Loucy (cell line): ENCODE results near the gene RAB44.
A peak's percentile ranks its signal among the peaks of the same experiment; 100 is the strongest.

Experiments used
- H2AFZ ChIP-seq: fragments of 200-600 bp; sonication (generic); 2 replicates; pipeline ENCODE4 v1.6.0; 2016; ENCODE audit warnings: antibody characterized with exemption, mild to moderate bottlenecking, low read length, moderate library complexity
- H3F3A ChIP-seq: fragments of 200-600 bp; 2 replicates; pipeline ENCODE4 v1.6.0; 2016; ENCODE audit warnings: antibody characterized with exemption, low read depth, mild to moderate bottlenecking
- H3K27me3 ChIP-seq: fragments of 200-600 bp; sonication (generic); 2 replicates; pipeline ENCODE4 v1.6.1; 2014; ENCODE audit warnings: low read length, mild to moderate bottlenecking; ENCODE audit not compliant: insufficient read depth, poor library complexity, severe bottlenecking
- H3K36me3 ChIP-seq: fragments of 200-600 bp; sonication (generic); 2 replicates; pipeline ENCODE4 v1.6.1; 2016; ENCODE audit warnings: low read length; ENCODE audit not compliant: insufficient read depth
- H3K4me1 ChIP-seq: fragments of 200-600 bp; sonication (generic); 2 replicates; pipeline ENCODE4 v1.5.1; 2014; ENCODE audit warnings: low read length, mild to moderate bottlenecking; ENCODE audit not compliant: insufficient read depth, poor library complexity, severe bottlenecking
- H3K4me2 ChIP-seq: fragments of 200-600 bp; sonication (generic); 2 replicates; pipeline ENCODE4 v1.6.0; 2014; ENCODE audit warnings: antibody characterized with exemption, low read length, low read depth, mild to moderate bottlenecking; ENCODE audit not compliant: poor library complexity, severe bottlenecking
- H3K4me3 ChIP-seq: fragments of 200-600 bp; sonication (generic); 2 replicates; pipeline ENCODE4 v1.5.1; 2014; ENCODE audit warnings: low read length, mild to moderate bottlenecking, mixed read lengths; ENCODE audit not compliant: poor library complexity, severe bottlenecking
- H3K79me2 ChIP-seq: fragments of 200-600 bp; sonication (generic); 2 replicates; pipeline ENCODE4 v1.6.1; 2014; ENCODE audit warnings: low read length; ENCODE audit not compliant: insufficient read depth
- H3K9ac ChIP-seq: fragments of 200-600 bp; sonication (generic); 2 replicates; pipeline ENCODE4 v1.6.0; 2014; ENCODE audit warnings: mild to moderate bottlenecking, low read depth, low read length, moderate library complexity; ENCODE audit not compliant: poor library complexity, severe bottlenecking
- H3K9me2 ChIP-seq: fragments of 200-600 bp; sonication (generic); replicated peaks from 2 replicates; pipeline ENCODE4 v1.6.1; 2016; ENCODE audit warnings: low read depth, low read length, mixed read lengths
- H3K9me3 ChIP-seq: fragments of 200-600 bp; sonication (generic); 2 replicates; pipeline ENCODE4 v1.6.1; 2014; ENCODE audit warnings: mild to moderate bottlenecking, antibody characterized with exemption, low read length, low read depth; ENCODE audit not compliant: insufficient read depth
- H4K20me1 ChIP-seq: fragments of 200-600 bp; sonication (generic); 2 replicates; pipeline ENCODE4 v1.6.0; 2014; ENCODE audit warnings: antibody characterized with exemption, low read length, mild to moderate bottlenecking; ENCODE audit not compliant: insufficient read depth, poor library complexity, severe bottlenecking
- EZH2phosphoT487 ChIP-seq: fragments of 200-600 bp; IDR thresholded peaks from 2 replicates; pipeline ENCODE4 v1.6.1; 2018; ENCODE audit warnings: antibody characterized with exemption, mild to moderate bottlenecking, moderate library complexity, borderline replicate concordance
- TF ChIP-seq, protein P1 (sequence below): fragments of 200-600 bp; sonication (generic); conservative IDR thresholded peaks from 2 replicates; pipeline ENCODE4 v1.5.1; 2014; ENCODE audit warnings: mild to moderate bottlenecking, antibody characterized with exemption, low read length

Gene RAB44

DNA sequence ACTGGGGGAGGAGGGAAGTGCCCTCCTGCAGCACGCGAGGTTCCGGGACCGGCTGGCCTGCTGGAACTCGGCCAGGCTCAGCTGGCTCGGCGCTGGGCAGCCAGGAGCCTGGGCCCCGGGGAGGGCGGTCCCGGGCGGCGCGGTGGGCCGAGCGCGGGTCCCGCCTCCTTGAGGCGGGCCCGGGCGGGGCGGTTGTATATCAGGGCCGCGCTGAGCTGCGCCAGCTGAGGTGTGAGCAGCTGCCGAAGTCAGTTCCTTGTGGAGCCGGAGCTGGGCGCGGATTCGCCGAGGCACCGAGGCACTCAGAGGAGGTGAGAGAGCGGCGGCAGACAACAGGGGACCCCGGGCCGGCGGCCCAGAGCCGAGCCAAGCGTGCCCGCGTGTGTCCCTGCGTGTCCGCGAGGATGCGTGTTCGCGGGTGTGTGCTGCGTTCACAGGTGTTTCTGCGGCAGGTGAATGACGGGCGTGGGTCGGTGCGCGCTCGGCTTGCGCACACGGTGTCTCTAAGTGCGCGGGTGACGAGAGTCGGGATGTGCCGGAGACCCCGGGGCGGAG is 19.1 kb upstream of the RAB44 start, which contains the start of gene CDKN1A:
CDKN1A (plus strand) TSS at position 227 of the 555 bp plus-strand sequence. CDS start 5,388 bp downstream, outside the sequence.
- Histone ChIP-seq H3K27me3 (no peaks in the 10 kb centered on the region), H4K20me1 (no peaks in the 10 kb centered on the region), H3K9me3 (no peaks in the 10 kb centered on the region), H3K36me3 (no peaks in the 10 kb centered on the region), H3K9me2 (no peaks in the 10 kb centered on the region), H3K4me2 (peak within 1 kb of the TSS; percentile 94), H3K4me1 (peaks cover 53% of the 10 kb centered on the region), H3F3A (peaks cover 6% of the 10 kb centered on the region; the same call in 1 of the 2 replicates), H2AFZ (peak within 1 kb of the TSS; percentile 67), H3K9ac (peak within 1 kb of the TSS; percentile 90), H3K79me2 (peaks cover 12% of the 10 kb centered on the region), H3K4me3 (peak within 1 kb of the TSS; percentile 83)
- TF ChIP-seq, protein P1, sequence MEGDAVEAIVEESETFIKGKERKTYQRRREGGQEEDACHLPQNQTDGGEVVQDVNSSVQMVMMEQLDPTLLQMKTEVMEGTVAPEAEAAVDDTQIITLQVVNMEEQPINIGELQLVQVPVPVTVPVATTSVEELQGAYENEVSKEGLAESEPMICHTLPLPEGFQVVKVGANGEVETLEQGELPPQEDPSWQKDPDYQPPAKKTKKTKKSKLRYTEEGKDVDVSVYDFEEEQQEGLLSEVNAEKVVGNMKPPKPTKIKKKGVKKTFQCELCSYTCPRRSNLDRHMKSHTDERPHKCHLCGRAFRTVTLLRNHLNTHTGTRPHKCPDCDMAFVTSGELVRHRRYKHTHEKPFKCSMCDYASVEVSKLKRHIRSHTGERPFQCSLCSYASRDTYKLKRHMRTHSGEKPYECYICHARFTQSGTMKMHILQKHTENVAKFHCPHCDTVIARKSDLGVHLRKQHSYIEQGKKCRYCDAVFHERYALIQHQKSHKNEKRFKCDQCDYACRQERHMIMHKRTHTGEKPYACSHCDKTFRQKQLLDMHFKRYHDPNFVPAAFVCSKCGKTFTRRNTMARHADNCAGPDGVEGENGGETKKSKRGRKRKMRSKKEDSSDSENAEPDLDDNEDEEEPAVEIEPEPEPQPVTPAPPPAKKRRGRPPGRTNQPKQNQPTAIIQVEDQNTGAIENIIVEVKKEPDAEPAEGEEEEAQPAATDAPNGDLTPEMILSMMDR = no peak
- no peak for TF ChIP-seq EZH2phosphoT487

DNA sequence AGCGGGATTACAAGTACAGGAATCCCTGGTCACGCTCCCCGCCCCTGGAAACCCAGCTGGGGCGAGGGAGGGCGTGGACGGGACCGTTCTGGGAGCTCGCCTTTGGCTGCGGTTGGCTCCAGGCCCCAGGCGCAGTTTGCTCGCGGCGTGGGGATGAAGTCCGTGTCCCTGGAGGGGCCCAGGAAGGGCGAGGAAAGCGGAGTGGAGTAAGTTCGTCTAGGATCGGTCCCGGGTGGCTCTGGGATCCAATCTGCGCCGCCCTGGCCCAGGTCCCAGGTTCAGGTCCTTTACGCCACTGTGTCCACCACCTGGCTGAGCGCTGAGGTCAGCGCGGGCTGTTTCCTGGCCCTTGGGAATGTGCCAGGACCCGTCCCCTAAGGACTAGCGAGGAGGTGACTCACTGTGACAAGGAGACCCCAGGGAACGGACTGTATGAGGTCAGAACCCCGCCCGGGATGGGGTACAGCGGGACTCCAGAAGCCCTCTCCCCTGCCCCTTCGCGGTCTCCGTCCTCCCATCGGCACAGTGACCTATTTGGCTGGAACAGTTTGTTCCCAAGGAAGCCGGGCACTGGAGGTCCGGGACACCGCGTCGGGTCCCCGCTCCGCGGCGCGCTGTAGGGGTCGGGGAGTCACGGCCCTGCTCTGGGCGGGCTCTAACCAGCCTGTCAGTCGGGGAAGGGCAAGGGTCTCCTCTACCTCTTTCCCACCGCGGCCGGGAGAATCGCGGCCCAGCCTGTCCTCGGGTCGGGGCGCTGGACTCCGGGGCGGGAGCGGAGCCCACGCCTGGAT is 18.4 kb upstream of the RAB44 start:
- Histone ChIP-seq H2AFZ (peak overlapping the region; percentile 67), H3K9ac (peak overlapping the region; percentile 90), H3K4me3 (peak overlapping the region; percentile 83), H4K20me1 (no peaks in the 10 kb centered on the region), H3K4me2 (peak overlapping the region; percentile 94), H3K36me3 (peaks cover 1% of the 10 kb centered on the region; the same call in 1 of the 2 replicates), H3K79me2 (peaks cover 15% of the 10 kb centered on the region), H3K27me3 (no peaks in the 10 kb centered on the region), H3F3A (peaks cover 6% of the 10 kb centered on the region; the same call in 1 of the 2 replicates), H3K9me2 (no peaks in the 10 kb centered on the region), H3K4me1 (peaks cover 53% of the 10 kb centered on the region), H3K9me3 (no peaks in the 10 kb centered on the region)
- TF ChIP-seq EZH2phosphoT487 = no peak
- TF ChIP-seq, protein P1 = no peak

DNA sequence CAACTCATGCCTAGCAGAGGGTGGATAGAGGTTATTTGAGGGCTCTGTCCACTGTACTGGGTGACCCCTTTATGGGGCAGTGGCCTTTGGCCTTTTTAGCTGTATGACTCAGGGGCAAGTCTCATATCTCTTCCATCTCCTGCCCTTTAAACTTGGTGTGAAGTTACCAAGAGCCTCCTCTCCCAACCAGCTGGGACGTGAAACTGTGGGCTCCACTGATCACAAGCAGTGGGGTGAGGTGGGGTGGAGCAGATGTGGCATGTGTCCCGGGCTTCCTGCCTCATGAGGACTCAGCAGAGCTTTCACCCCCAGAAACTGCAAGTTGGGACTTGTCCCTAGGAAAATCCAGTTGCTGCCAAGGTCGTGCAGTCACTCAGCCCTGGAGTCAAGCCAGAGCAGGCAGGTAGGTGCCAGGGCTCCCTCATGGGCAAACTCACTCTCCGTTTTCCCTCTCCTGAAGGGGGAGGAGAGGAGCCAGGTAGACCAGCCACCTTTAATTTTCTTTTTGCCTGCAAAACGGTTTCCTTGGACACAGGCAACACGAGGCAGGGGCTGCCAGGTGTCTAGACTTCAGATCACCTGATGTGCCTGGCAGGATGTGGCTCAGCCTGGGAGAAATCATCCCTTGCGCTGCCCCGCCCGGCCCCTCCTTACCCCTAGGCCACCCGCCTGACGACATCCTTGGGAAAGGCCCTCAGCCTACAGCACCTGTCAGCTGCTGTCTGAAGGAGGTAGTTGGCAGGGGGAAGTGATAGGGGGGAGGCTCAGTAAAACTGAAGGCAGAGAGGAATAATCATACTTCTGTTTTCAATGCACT is 15.1 kb upstream of the RAB44 start:
- TF ChIP-seq EZH2phosphoT487 = no peak
- TF ChIP-seq, protein P1 = no peak
- Histone ChIP-seq H3K36me3 (peaks cover 6% of the 10 kb centered on the region; the same call in 1 of the 2 replicates), H4K20me1 (no peaks in the 10 kb centered on the region), H2AFZ (no peak overlapping the region), H3K4me2 (peak overlapping the region; percentile 38), H3K79me2 (peaks cover 17% of the 10 kb centered on the region), H3K9ac (peak overlapping the region; percentile 60), H3K9me3 (no peaks in the 10 kb centered on the region), H3K27me3 (no peaks in the 10 kb centered on the region), H3K4me1 (peaks cover 48% of the 10 kb centered on the region), H3F3A (0 out of 2 replicates have a peak, but pooled peaks cover 4% of the 10 kb centered on the region), H3K9me2 (no peaks in the 10 kb centered on the region), H3K4me3 (no peak overlapping the region)
